ENCODE results near the gene KIZ.
A peak's percentile ranks its signal among the peaks of the same experiment; 100 is the strongest.

KIZ gene, protein sequence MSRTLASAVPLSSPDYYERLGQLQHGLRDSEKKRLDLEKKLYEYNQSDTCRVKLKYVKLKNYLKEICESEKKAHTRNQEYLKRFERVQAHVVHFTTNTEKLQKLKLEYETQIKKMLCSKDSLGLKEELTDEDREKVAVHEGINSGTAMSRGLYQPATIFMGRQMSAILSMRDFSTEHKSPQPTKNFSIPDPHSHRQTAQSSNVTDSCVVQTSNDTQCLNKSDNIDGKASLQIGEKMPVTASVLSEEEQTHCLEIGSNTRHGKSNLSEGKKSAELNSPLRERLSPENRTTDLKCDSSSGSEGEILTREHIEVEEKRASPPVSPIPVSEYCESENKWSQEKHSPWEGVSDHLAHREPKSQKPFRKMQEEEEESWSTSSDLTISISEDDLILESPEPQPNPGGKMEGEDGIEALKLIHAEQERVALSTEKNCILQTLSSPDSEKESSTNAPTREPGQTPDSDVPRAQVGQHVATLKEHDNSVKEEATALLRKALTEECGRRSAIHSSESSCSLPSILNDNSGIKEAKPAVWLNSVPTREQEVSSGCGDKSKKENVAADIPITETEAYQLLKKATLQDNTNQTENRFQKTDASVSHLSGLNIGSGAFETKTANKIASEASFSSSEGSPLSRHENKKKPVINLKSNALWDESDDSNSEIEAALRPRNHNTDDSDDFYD

DNA sequence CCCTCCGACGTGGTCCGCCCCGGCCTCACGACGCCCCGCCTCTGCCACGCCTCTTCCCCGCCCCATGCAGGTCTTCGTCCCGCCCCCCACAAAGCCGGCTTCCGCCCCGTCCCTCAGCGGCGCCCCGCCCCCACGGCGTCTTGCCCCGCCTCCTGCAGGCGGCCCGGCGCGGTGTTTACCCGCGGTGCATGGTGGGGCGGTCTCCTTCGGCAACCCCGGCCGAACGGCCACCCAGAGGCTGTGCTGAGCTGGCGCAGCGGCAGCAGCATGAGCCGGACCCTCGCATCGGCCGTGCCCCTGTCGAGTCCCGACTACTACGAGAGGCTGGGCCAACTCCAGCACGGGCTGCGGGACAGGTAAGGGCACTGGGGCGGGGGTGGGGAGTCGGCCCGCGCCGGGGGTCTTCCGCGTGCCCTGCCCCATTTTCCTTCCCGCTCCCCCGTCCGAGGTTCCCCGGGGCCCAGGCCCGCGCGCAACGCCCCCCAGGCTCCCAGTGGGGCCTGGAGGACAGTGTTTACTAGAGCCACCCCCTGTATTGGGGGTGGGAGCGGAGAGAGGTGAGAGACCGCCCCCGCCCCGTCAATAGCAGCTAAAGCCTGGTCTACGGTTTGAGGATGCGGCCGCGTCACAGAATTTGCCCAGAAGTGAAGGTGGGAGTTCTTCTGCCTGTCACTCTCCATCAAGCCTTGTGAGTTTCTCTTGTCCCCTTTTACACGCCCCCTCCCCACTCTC is at the start of gene KIZ:
Gene KIZ, plus strand, starts transcription at position 234 of the 732 bp plus-strand sequence. Its CDS starts 34 bp downstream, at position 268.
- peak; percentile 95 for DNase-seq (ENCODE audit: low spot score)

DNA sequence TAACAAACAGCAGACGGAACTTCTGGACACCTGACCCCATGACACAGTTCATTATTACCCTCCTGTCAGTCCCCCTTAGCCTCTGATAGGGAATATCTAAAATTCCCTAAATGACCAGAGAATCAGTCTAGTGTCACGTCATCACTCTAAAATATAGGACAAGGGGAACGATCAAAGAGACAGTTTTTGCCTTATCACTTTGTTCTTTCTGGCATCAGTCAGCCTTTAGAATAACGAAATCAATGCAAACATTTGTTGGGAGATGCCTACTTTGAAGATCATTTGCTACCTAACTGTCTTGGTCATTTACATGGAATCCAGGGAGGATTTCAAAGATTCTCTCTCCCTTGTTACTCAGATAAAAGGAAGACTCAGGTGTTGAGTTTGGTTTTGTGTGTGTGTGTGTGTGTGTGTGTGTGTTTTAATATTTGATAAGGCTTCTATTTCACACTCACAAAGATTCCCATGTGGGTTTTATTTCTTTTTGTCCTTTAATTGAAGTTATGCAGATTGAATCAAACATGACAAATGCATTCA is 48.0 kb upstream of the KIZ start:
- DNase-seq (ENCODE audit: low spot score): no peak

DNA sequence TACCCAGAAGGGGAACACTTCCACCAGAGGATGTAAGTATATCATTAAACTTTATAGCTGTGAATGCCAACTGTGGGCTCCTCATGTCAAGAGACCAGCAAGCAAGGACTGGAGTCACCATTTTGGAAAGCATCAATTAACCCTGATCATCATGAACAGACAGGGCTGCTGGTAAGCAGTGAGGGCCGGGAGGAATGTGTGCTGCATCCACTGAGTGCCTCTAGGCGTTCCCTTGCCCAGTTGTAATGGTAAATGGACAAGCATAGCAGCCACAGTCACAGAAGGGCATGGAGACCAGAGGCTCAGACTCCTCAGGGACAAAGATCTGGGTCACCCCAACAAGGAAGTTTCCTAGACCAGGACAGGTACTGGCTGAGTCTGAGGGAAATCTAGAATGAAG is 43.3 kb upstream of the KIZ start:
- no peak for DNase-seq (ENCODE audit: low spot score)

DNA sequence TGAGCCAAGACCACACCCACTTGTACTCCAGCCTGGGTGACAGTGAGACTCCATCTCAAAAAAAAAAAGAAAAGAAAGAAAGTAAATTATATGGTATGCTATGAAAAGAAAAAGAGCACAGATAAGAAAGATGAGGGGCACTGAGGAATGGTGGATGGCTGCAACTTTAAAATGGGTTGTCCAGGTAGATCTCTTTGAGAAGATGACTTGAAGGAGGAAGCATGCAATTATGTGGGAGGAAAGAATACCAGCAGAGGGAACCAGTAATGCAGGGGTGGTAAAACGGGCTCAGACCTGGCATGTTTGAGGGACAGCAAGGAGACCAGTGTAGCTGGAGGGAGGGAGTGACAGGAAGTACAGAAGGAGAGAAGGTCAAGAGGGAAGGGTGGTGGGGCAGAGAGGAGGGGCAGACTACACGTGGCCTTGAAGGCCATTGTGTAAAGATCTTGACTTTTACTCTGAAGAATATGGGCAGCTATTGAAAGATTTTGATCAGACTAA is 42.0 kb upstream of the KIZ start:
- DNase-seq (ENCODE audit: low spot score): no peak

DNA sequence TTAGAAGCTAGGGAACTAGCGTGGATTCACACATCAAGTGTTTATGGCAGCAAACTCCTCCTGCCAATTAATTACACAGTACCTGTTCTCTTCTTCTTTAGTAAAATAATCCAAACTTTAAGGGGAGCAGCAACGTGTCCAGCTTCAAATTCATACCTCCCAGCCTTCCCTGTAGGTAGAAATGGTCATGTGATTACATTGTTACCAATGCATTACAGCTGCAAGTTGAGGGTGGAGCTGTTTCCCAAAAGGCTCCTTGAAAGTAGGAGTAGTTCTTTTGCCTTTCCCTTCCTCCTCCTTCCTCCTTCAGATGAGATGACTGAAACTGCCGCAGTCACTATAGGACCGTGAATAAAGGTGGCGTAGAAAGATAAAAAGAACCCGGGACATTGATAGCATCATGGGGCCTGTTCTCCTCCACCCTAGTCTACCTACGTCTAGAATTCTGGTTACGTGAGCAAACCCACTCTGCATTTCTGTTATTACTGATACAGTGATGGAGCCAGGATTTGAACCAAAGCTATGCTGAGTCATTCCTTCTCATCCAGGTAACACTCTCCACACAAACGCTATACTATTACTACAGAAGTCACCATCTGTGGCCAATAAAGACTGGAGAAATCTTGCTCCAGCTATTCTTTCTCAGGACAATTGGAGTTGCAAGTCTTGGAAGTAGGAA is 37.9 kb upstream of the KIZ start:
- DNase-seq (ENCODE audit: low spot score): no peak

DNA sequence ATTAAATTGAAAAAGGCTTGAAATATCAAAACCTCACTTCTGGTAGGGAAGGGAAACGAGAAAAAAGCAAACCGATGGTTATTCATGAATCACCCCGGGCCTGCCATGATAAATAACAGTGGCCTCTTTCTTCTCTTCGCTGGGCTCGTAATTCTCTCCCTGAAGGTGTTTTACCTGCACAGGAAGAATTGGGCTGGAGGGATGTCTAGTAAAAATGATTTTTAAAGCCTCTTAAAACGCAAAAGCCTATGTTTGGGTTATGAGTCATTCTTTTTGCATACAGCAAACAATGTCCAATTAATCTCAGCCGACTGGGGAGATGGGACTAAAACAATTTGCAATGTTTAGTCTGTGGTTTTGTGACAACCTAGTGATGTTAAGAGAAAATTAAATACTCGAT is 36.5 kb upstream of the KIZ start:
- no peak for DNase-seq (ENCODE audit: low spot score)

DNA sequence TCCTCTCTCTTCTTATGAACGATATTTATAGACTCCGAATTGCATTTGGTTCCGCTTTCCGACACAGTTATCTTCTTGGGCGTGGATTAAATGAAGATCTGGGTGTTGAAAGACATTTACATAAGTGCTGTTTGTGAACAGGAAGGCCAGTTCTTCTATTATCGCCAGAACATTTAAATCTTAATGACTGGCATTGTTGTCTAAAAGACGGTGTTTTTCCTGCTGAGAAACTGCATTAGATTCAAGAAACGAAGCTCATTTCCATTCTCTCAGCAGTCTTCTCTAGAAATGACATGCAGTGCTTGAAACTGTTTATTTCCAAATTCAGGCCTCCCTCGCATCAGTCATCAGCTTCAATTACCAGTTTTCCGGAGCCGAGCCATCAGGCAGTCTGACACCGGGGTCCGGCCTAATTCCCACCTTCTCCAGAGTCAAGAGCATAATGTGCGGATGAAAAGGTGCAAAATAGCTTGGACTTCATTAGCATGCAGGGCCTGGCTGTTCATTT is 35.7 kb upstream of the KIZ start:
- no peak for DNase-seq (ENCODE audit: low spot score)

DNA sequence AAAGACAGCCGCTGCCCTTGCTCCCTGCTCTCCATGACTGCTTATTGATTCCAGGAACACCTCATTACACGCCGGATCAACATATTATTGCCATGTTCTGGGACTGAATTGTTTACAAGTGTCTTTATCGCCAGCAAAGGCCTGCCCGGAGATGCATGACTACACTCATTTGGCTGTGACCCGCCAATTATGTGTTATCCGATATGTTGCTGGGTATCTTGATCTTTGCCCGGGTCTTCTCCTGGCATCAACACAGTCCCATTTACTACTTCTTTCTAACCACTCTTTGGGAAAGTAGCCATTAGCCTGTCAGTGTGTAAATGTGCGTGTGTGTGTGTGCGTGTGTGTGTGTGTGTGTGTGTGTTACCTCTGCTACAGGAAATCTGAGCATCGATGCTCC is 35.2 kb upstream of the KIZ start:
- DNase-seq (ENCODE audit: low spot score): no peak

DNA sequence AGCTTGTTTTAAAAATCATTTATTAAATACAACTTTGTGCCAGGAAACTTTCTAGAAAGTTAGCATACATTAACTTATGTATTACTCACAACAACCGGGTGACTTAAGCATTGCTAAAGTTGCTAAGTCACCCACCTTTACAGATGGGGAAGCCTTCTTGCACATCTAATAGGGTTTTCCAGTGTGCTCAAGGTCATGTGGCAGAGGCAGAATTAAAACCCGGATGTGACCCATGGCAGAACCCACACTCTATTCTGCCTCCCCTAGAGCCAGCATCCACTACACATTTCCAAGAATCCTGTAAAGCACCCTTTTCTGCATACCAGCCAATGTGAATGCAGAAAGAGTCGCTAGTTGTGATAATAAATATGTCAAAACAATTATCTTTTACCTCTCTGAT is 33.1 kb upstream of the KIZ start:
- DNase-seq (ENCODE audit: low spot score): no peak

DNA sequence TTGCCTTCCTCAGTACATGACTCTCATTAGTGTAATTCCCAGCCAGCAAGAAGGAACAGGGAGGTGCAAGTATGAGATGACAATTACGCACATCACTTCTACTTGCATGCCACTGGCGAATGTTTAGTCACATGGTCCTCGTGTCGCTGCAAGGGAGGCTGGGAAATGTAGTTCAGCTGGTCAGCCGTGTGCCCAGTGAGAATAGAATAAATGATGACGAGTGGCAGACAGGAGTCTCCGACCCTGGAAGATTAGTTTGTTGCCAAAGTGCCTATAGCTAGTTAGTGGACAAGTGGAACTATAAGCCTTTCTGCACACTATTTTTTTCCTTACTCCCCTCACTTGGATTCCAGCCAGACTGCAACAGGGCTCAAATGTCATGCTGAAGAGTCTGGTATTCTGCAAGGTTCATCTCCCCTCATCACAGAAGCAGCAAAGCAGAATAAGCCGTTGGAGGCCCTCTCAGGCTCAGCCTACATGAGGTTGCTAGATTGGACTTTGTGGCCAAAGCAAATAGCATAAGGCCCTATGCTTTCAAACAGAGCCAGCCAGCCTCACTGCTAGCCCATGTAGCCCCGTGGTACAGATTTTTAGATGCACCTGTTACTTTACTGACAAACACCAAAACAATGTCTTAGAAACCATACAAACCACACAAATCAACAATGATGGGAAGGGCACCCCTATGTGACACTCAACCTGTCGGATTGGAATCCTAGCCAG is 29.4 kb upstream of the KIZ start:
- peak; percentile 72 for DNase-seq (ENCODE audit: low spot score)

DNA sequence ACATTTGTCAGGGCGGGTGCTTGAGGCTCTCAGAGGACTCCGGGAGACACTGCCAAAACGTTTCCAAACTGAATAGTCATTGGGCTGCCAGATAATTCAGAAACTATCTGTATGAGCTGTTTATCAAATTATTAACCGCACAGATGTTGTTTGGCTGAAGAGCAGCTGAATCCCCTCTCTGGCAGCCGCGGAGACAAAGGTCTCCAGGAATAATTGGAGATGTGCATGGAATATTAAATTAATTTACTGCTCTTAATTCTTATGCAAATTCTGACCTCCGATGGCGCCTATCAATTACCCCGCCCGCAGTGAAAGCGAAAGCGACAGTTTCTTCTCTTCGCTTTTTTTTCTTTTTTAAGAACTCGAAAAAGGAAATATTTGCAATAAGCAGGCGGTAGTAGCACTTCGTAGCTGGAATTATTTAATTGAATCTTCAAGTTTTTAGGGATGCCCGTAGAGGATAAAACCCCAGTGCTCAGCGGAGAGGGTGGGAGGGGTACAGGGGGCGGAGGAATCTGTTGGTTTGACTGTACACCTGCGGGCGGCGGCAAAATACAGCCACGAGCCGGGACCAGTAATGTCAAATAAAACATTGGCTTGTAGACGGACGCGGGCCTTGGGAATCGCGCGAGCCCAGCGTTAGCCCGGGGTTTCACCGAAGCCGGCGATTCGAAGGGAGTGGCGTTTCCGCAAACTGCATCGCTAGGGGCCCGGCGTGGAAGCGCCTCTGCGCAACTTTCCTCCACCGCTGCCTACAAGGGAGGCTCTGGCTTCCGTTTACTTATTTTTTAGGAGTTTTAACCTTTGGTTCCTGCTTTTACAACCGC is 25.9 kb upstream of the KIZ start:
- peak; percentile 21 for DNase-seq (ENCODE audit: low spot score)

DNA sequence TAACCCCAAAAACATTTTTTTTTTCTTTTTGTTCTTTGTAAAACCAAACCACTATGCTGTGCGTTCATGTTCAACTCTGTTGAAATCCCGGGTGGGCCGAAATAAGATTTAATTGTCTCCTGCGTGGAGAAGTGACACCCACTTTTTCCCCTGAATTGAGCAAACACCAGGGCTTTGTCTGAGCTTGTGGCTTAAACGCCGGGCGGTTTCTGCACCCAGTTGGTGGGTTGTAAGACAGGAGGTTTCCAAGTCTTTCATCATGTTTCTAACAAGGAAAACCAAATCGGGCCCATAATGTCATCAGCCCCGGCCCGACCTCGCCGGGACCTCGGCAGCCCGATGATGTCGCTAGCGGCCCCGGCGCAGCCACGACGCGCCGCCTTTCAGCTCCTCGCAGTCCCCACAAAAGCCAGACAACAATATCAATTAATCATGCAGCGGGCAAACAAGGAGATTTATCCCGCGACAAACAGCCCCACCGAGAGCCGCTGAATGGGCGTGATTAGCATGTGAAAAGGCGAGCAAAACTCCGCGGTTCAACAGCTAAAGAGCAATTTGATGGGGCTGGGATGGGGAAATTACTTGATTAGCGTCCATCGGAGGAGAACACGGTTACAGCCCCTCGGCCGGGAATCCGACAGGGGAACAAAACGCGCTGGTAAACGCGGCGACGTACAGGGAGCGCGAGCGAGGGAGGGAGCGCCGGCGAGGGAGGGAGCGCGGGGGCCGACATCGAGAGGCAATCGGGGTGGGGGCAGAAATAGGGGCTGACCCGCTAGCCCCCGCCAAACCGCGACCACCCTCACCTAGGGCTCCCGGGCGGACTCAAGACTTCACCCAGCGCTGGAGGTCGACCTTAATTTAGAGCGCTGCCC is 25.1 kb upstream of the KIZ start:
- peak; percentile 21 for DNase-seq (ENCODE audit: low spot score)

DNA sequence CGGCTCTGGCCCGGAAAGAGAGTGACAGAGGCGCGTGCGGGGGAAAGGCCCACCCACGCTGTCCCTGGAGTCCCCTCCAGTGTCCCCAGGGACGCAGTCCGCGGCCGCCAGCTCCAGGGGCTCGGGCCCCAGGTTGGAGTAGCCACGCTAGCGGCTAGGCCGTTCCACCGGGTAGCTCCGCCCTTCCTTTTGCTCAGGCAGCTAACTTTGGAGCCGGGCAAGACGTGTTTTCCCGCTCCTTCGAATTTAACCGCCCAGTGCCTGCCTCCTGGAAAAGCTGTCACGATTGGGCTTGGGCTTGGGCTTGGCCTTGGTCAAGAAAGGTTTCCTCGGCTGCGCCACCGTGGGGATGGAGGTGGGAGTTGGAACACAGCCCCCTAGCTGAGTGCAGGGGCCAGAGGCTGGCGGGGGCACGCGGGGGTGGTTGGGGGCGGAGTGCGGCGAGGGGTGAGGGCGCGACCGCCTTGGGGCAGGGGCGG is 24.4 kb upstream of the KIZ start:
- DNase-seq (ENCODE audit: low spot score): no peak

DNA sequence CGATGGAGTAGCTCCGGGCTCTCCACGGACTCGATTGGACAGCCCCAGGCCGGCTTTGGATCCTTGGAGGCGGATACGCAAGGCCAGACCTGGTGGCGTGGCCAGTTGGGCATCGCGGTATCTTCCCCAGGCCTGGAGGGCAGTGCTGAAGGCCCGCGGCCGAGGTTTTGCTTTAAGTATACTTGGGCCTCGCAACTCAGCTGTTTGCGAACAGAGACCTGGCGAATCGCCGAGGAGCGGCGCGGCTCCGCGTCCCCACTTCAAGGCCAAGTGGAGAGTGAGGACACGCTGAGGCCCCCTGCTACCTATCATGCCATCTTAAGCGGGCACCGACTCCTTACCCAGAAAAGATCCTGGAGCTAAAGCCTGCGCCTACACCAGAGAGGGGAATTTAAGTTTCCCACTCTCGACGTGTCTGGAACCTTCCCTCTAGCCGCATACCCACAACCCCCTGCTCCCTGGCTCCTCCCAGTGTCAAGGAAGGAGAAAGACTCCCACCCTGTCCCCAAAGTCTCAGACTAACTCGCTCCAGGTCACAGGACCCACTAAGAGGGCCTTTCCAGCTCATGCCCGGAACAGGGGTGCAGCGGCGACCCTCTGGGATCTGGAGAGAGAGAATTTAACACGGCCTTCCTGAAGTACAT is 23.8 kb upstream of the KIZ start:
- peak; percentile 62 for DNase-seq (ENCODE audit: low spot score)

DNA sequence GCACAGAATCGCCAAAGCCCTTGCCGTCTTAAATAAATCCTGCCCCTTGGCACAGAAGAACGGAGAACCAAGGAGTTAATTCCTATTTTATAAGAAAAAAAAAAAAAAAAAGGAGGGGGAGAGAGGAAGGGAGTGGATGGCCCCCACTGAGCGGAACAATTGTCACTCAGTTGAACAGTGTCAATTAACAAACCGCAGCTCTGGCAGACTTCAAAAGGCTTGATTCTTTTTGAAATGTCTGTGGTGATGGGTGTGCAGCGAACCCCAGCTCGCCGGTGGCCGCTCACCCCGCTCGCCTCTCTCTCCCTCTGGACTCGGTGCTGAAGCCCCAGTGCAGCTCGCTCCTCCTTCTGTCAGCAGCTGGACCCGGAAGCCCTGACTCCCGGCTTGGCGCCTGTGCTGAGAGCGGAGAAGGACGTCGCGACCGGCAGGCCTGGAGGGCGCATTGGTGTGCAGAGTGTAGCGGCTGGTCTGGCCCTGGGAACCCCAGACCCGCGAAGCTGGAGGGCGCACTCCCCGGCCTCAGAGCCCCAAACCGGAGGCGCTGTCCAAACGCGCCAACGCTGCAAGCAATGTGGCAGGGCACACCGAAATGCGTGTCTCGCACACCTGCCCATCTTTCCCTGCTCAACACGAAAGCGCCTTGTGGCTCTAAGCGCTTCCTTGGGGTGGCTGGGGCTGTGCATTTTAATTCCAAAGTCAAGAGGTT is 23.1 kb upstream of the KIZ start:
- DNase-seq (ENCODE audit: low spot score): peak; percentile 70

DNA sequence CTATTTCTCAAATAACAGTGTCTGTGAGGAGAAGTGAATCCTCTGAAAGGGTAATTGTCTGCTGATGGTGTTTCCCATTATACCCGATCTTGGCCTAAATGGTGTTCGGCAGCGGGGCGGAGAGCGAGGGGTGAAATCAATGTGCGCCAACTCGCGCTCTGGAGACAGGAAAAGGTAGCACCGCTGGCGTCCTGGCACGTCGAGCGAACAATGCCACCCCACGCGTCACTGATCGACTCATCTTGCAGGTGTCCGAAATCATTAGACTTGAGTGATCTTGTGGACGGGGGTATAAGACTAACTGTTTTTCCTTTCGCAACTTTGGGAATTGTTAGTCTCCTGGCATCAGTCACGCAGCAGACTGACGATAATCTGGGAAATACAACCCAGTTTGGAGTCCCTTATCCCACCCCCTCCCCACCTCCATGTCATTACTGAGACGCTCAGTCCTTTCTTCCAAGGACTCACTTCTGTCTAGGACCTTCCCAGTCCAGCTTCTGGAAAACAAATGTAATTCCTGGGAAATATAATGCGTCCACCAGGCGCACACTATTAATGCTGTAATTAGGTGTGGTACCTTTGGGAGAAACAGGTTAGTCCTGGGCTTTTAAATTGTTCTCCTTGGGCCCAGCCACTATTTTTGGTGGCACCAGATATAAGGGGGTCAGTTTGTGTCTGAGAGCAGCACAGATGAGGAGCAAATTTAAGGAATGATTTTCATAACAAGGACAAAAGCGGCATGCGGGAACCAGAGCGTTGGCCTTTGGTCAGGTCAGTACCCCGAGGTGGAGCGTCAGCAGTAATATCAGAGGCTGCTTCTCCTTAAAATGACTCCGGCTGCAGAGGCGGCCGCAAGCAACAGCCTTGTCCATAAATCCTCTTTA is 22.1 kb upstream of the KIZ start:
- no peak for DNase-seq (ENCODE audit: low spot score)

DNA sequence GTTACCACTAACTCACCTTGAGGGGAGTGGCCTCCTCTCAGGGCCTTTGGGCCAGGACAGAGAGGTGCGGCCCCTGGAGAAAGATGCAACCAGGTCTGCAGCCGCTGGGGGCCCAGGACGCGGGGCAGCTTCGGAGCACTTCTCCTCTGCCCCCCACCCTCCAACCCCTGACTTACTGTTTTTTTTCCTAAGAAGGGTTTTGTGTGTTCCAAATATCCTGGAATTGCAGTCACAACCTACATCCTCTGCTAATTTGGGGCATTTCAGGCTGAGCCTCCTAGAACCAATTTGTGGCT is 21.5 kb upstream of the KIZ start:
- no peak for DNase-seq (ENCODE audit: low spot score)
